B cell (primary cell): ENCODE measurements around the gene SOCS4. TPM values are rescaled to one million over a fixed set of nuclear protein-coding genes. Genes with fewer than 3 reads are reported as not detected.

Experiments used
- ATAC-seq: fragments of 200-7000 bp; cut with Tn5 transposase; one replicate; pipeline ENCODE4 v1.10.0; 2021; ENCODE audit warnings: low read depth, mild to moderate bottlenecking, moderate number of reproducible peaks, moderate library complexity
- CTCF ChIA-PET: fragments of 350-600 bp; sonication (Branson Sonifier 250); formaldehyde crosslinking; loops from one replicate; lab custom pipeline; 2021; ENCODE audit warnings: antibody characterized with exemption, inconsistent platforms; lab: Charles Lee
- POLR2A ChIA-PET: fragments of 350-600 bp; sonication (Branson Sonifier 250); formaldehyde crosslinking; loops from one replicate; lab custom pipeline; 2021; ENCODE audit warnings: antibody characterized with exemption; lab: Charles Lee
- DNase-seq: peaks from one replicate; pipeline ENCODE4 v3.0.0; 2013
- H2AFZ ChIP-seq: 2 replicates; pipeline ENCODE4 v1.6.1; 2012; ENCODE audit warnings: mild to moderate bottlenecking, low read depth, low read length; ENCODE audit not compliant: insufficient read depth, poor library complexity, severe bottlenecking
- H3K27ac ChIP-seq, 2 donors: 1 replicate in 1 of 2; 2 replicates in 1 of 2; pipeline ENCODE4 v1.5.1; 2012 to 2013; ENCODE audit warnings: low read length in 2 of 2, mild to moderate bottlenecking in 2 of 2, moderate library complexity in 1 of 2
- H3K27me3 ChIP-seq, 4 experiments: fragments of 200-600 bp in 1 of 4; sonication (generic) in 1 of 4; replicated peaks in 1 of 4; 1 replicate in 2 of 4; 2 replicates in 2 of 4; pipeline versions ENCODE4 v1.6.1 to v1.7.0; 2013 to 2016; ENCODE audit warnings: low read length in 3 of 4, mild to moderate bottlenecking in 2 of 4, mixed read lengths in 1 of 4, moderate library complexity in 1 of 4; ENCODE audit not compliant: insufficient read depth in 4 of 4, control insufficient read depth in 3 of 4; ENCODE audit errors: control extremely low read depth in 1 of 4
- H3K36me3 ChIP-seq, 2 experiments: replicated peaks in 1 of 2; 1 replicate in 1 of 2; 2 replicates in 1 of 2; pipeline versions ENCODE4 v1.6.1 to v1.7.1; 2013; ENCODE audit warnings: low read length in 1 of 2; ENCODE audit not compliant: insufficient read depth in 2 of 2, control insufficient read depth in 1 of 2; ENCODE audit errors: control extremely low read depth in 1 of 2, extremely low read depth in 1 of 2
- H3K4me1 ChIP-seq, 2 donors: fragments of 200-600 bp in 1 of 2; sonication (generic) in 1 of 2; 1 replicate in 1 of 2; 2 replicates in 1 of 2; pipeline versions ENCODE4 v1.5.1 to v1.6.1; 2013 to 2017; ENCODE audit warnings: low read length in 2 of 2; ENCODE audit not compliant: control insufficient read depth in 2 of 2, insufficient read depth in 2 of 2
- H3K4me2 ChIP-seq: replicated peaks from 2 replicates; pipeline ENCODE3; 2012; ENCODE audit warnings: mild to moderate bottlenecking, low read depth, low read length; ENCODE audit not compliant: poor library complexity, severe bottlenecking
- H3K4me3 ChIP-seq, 5 experiments: fragments of 200-600 bp in 1 of 5; sonication (generic) in 1 of 5; 1 replicate in 3 of 5; 2 replicates in 2 of 5; pipeline versions ENCODE4 v1.5.1 to v1.7.0; 2011 to 2016; ENCODE audit warnings: low read length in 4 of 5, mild to moderate bottlenecking in 4 of 5, low read depth in 2 of 5, control low read depth in 1 of 5, moderate library complexity in 1 of 5; ENCODE audit not compliant: insufficient read depth in 1 of 5; ENCODE audit errors: control extremely low read depth in 1 of 5, extremely low read depth in 1 of 5
- H3K79me2 ChIP-seq: fragments of 200-600 bp; sonication (generic); one replicate; pipeline ENCODE4 v1.6.0; 2016; ENCODE audit warnings: low read length; ENCODE audit not compliant: control insufficient read depth, insufficient read depth
- H3K9ac ChIP-seq: fragments of 200-600 bp; sonication (generic); 2 replicates; pipeline ENCODE4 v1.6.1; 2017; ENCODE audit warnings: mild to moderate bottlenecking, low read length, moderate library complexity
- H3K9me3 ChIP-seq, 3 donors: one replicate each; pipeline versions ENCODE4 v1.6.1 to v1.7.1; 2013; ENCODE audit warnings: low read length in 2 of 3; ENCODE audit not compliant: control insufficient read depth in 2 of 3, insufficient read depth in 1 of 3; ENCODE audit errors: control extremely low read depth in 1 of 3
- H4K20me1 ChIP-seq: 2 replicates; pipeline ENCODE4 v1.6.0; 2012; ENCODE audit warnings: mild to moderate bottlenecking, low read length; ENCODE audit not compliant: insufficient read depth, control insufficient read depth, poor library complexity, severe bottlenecking
- H3K27ac Mint-ChIP-seq: one replicate; pipeline ENCODE4 v1.8.0; 2021; ENCODE audit warnings: mixed read lengths
- H3K27me3 Mint-ChIP-seq: one replicate; pipeline ENCODE4 v1.8.0; 2021; ENCODE audit warnings: mixed read lengths
- H3K4me1 Mint-ChIP-seq: one replicate; pipeline ENCODE4 v1.8.0; 2021; ENCODE audit warnings: mixed read lengths
- H3K4me3 Mint-ChIP-seq: one replicate; pipeline ENCODE4 v1.8.0; 2021; ENCODE audit warnings: mixed read lengths
- H3K9me3 Mint-ChIP-seq: one replicate; pipeline ENCODE4 v1.8.0; 2022; ENCODE audit warnings: mixed read lengths; ENCODE audit not compliant: insufficient read depth
- EZH2 ChIP-seq: IDR thresholded peaks from 2 replicates; pipeline ENCODE4 v1.6.1; 2012; ENCODE audit warnings: borderline replicate concordance, low read depth, mild to moderate bottlenecking, moderate library complexity, low read length; ENCODE audit not compliant: insufficient read depth, poor library complexity, severe bottlenecking
- WGBS: methylation state at CpG from one replicate; pipeline ENCODE4 v1.1.5; 2013; ENCODE audit warnings: missing lambda C conversion rate; ENCODE audit not compliant: insufficient coverage; 5-methylcytosine and 5-hydroxymethylcytosine counted together
- intact Hi-C: fragments of 100-400 bp; cut with micrococcal nuclease; formaldehyde crosslinking; loops from one replicate; pipeline ENCODE4 v1.10.0; 2022
- polyA plus RNA-seq: library from polyadenylated mRNA; depleted of rRNA; stranded (reverse); fragments of >200 nt; gene quantifications from 2 replicates; pipeline ENCODE4 v1.2.3, GENCODE V29; 2012
- total RNA-seq, 2 donors: library from RNA; stranded (reverse); fragments of 120-200 nt in 1 of 2; gene quantifications; 1 replicate in 1 of 2; 2 replicates in 1 of 2; pipeline versions ENCODE4 v1.2.3 to v1.2.4, GENCODE V29; 2013 to 2022
- TF ChIP-seq, protein P1 (sequence below): fragments of 200-600 bp; IDR thresholded peaks from one replicate; pipeline ENCODE4 v1.8.0; 2022; ENCODE audit warnings: antibody characterized with exemption, mild to moderate bottlenecking

SOCS4 gene
- total and polyA plus RNA-seq, 2 donors (not counting 1 experiment from before 2014, with no cell fraction given), result 4.7 to 26.3 TPM

- H3K27ac ChIP-seq, result peak overlapping the region; percentile 53 to 67
- peaks cover 58% of the 10 kb centered on the region for H3K4me1 Mint-ChIP-seq
These were observed 47.6 kb downstream of the SOCS4 start for GRCh38 chr14:55074662-55075061.

More at GRCh38 chr14:55074662-55075061, 47.6 kb downstream of the SOCS4 start:
- intact Hi-C loops, result loop anchor here (5.0 to 10.0 kb wide), 2 partner anchors 53 to 1040 kb away; partner anchors contain the start of genes LGALS3 and PELI2
- no peaks in the 10 kb centered on the region for H3K27me3 Mint-ChIP-seq
- no peaks in the 10 kb centered on the region for H3K9me3 ChIP-seq
- peak overlapping the region; percentile 68 for H2AFZ ChIP-seq
- no peak for ATAC-seq
- no peaks in the 10 kb centered on the region for H3K79me2 ChIP-seq
- peak; percentile 55 for DNase-seq
- no peaks in the 10 kb centered on the region for H3K27me3 ChIP-seq
- H3K36me3 ChIP-seq, result no peaks in the 10 kb centered on the region
- no peak for TF ChIP-seq EZH2
- TF ChIP-seq, protein P1, sequence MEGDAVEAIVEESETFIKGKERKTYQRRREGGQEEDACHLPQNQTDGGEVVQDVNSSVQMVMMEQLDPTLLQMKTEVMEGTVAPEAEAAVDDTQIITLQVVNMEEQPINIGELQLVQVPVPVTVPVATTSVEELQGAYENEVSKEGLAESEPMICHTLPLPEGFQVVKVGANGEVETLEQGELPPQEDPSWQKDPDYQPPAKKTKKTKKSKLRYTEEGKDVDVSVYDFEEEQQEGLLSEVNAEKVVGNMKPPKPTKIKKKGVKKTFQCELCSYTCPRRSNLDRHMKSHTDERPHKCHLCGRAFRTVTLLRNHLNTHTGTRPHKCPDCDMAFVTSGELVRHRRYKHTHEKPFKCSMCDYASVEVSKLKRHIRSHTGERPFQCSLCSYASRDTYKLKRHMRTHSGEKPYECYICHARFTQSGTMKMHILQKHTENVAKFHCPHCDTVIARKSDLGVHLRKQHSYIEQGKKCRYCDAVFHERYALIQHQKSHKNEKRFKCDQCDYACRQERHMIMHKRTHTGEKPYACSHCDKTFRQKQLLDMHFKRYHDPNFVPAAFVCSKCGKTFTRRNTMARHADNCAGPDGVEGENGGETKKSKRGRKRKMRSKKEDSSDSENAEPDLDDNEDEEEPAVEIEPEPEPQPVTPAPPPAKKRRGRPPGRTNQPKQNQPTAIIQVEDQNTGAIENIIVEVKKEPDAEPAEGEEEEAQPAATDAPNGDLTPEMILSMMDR, result no peak
- H3K4me2 ChIP-seq, result peak overlapping the region; percentile 67
- H3K9ac ChIP-seq, result peak overlapping the region; percentile 40
- H3K4me1 ChIP-seq, result peaks cover 34 to 48% of the 10 kb centered on the region in 2 donors
- ChIA-PET CTCF (interaction anchor here (1.0 to 1.8 kb wide), 4 partner anchors 15 to 86 kb away, joined by 3 to 10 read pairs (median 4); partner anchors contain the start of gene MAPK1IP1L), POLR2A (interaction anchor here (1.1 kb wide), 1 partner anchor 172 kb away, joined by 3 read pairs; no protein-coding TSS in a partner anchor)
- H4K20me1 ChIP-seq, result no peaks in the 10 kb centered on the region
- H3K4me3 ChIP-seq, result peak overlapping the region in 3 of 5 experiments; percentile 1 to 24 (median 20)
- H3K27ac Mint-ChIP-seq, result peak overlapping the region; percentile 62
- 0% methylated on average over 2 of the region's 5 CpGs for WGBS
- H3K4me3 Mint-ChIP-seq, result peak overlapping the region; percentile 63
- H3K9me3 Mint-ChIP-seq, result no peaks in the 10 kb centered on the region
